Bronchial epithelial cell (primary cell): Measurements from ENCODE around the gene ST3GAL3. TPM values are rescaled to one million over a fixed set of nuclear protein-coding genes. Genes with fewer than 3 reads are reported as not detected.
A peak's percentile ranks its signal among the peaks of the same experiment; 100 is the strongest.

ENCODE experiments used
- DNase-seq: peaks from one replicate; pipeline ENCODE4 v3.0.0-alpha.2; 2010; ENCODE audit warnings: low read depth
- FAIRE-seq: peaks from 2 replicates; lab custom pipeline; 2011; peaks lifted over from hg19 to GRCh38; lab: Jason Lieb, UNC
- H3K27me3 ChIP-seq: 2 replicates; pipeline ENCODE4 v1.5.1; 2011; ENCODE audit warnings: low read length; ENCODE audit not compliant: control insufficient read depth, insufficient read depth
- H3K36me3 ChIP-seq: 2 replicates; pipeline ENCODE4 v1.5.1; 2011; ENCODE audit warnings: low read length; ENCODE audit not compliant: control insufficient read depth, insufficient read depth
- H3K4me3 ChIP-seq: 2 replicates; pipeline ENCODE4 v1.5.1; 2011; ENCODE audit warnings: mild to moderate bottlenecking, low read depth, low read length, control low read depth
- CTCF ChIP-seq: IDR thresholded peaks from 2 replicates; pipeline ENCODE4 v1.5.1; 2011; ENCODE audit warnings: mild to moderate bottlenecking, moderate library complexity, low read length, control low read depth, inconsistent platforms; ENCODE audit not compliant: insufficient read depth, severe bottlenecking
- total RNA-seq: library from RNA; depleted of rRNA; stranded (reverse); fragments of >200 nt; gene quantifications from 2 replicates; pipeline ENCODE4 v1.2.1, GENCODE V29; 2014

Gene ST3GAL3
- total RNA-seq, 1 donor from 2014 or later = 10.3 TPM

DNA sequence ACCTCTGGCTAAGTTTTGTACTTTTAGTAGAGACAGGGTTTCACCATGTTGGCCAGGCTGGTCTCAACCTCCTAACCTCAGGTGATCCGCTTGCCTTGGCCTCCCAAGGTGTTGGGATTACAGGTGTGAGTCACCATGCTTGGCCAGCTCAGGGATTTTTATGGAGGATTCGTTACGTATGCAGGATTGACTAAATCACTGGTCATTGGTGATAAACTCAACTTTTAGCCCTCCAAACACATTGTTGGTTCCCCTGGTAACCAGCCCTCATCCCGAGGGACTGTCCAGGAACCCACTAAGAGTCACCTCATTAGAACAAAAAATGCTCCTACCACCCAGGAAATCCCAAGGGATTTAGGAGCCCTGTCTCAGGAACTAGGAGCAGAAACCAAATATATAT lies 40.4 kb downstream of the ST3GAL3 start:
- Histone ChIP-seq H3K27me3 (no peaks in the 10 kb centered on the region), H3K4me3 (no peak overlapping the region), H3K36me3 (no peaks in the 10 kb centered on the region)
- DNase-seq (peak; percentile 52), FAIRE-seq (no peak)
- TF ChIP-seq CTCF = no peak

- Histone ChIP-seq H3K27me3 (no peaks in the 10 kb centered on the region), H3K36me3 (peaks cover 2% of the 10 kb centered on the region), H3K4me3 (no peak overlapping the region)
- no peak for TF ChIP-seq CTCF
- FAIRE-seq (no peak), DNase-seq (no peak)
Measured at GRCh38 chr1:43750083-43750482, 42.7 kb downstream of the ST3GAL3 start.

- DNase-seq = no peak
- Histone ChIP-seq H3K4me3 (no peak overlapping the region), H3K36me3 (peaks cover 2% of the 10 kb centered on the region), H3K27me3 (no peaks in the 10 kb centered on the region)
- FAIRE-seq = no peak
- TF ChIP-seq CTCF = no peak
Measured at GRCh38 chr1:43753422-43753821, 46.1 kb downstream of the ST3GAL3 start.

DNA sequence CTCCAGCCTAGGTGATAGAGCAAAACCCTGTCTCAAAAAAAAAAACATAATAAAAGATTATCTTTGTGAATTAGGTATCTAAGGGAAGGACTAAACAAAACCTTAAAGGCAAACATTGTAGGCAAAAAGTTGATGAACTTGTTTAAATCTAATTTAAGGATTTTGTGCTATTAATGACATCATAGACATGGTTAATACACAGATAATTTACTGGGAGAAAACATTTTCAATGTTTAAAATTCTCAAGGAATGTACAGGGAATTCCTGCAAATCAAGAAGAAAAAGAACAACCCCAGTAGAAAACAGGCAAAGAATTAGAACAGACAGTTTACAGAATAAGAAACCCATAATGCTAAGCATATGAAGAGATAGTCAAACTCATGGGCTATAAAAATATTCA lies 47.6 kb downstream of the ST3GAL3 start:
- DNase-seq (no peak), FAIRE-seq (no peak)
- H3K4me3 ChIP-seq = no peak overlapping the region
- TF ChIP-seq CTCF = no peak
- H3K36me3 ChIP-seq = peaks cover 2% of the 10 kb centered on the region
- no peaks in the 10 kb centered on the region for H3K27me3 ChIP-seq

- Histone ChIP-seq H3K4me3 (no peak overlapping the region), H3K27me3 (no peaks in the 10 kb centered on the region), H3K36me3 (peaks cover 2% of the 10 kb centered on the region)
- no peak for TF ChIP-seq CTCF
- peak; percentile 66 for DNase-seq
- no peak for FAIRE-seq
Measured at GRCh38 chr1:43757343-43758053, 50.2 kb downstream of the ST3GAL3 start.
